ENCODE data around the gene ZDHHC8. TPM values are rescaled to one million over a fixed set of nuclear protein-coding genes. Genes with fewer than 3 reads are reported as not detected.

ZDHHC8 gene
- total and polyA plus RNA-seq, 12 donors, result 5.7 to 109 (median 36.1) TPM

- no peaks in the 10 kb centered on the region for H3K4me1 ChIP-seq (replicated peaks in 1 of 2)
- DNase-seq, result no peak
- no peaks in the 10 kb centered on the region for H3K36me3 ChIP-seq (replicated peaks in 1 of 2)
- H3K27me3 ChIP-seq, result peaks cover 7% of the 10 kb centered on the region
- 69 to 84% (median 76%) methylated on average over 6 to 8 of the region's 8 CpGs for WGBS, 4 donors
- H3K27ac ChIP-seq, result no peak overlapping the region
- intact Hi-C loops (cut with DNase I), result no loop called here
- no peaks in the 10 kb centered on the region for H3K9me3 ChIP-seq (replicated peaks in 1 of 3)
- H3K4me3 ChIP-seq, result no peak overlapping the region
- TF ChIP-seq CTCF (IDR thresholded peaks at IDR 0.05), result no peak
- TF ChIP-seq POLR2A (IDR thresholded peaks at IDR 0.05), result no peak
Measured at GRCh38 chr22:20180640-20181039, 49.0 kb downstream of the ZDHHC8 start.

GRCh38 chr22:20181194-20181883 is 49.7 kb downstream of the ZDHHC8 start:
- H3K36me3 ChIP-seq (replicated peaks in 1 of 2), result no peaks in the 10 kb centered on the region
- intact Hi-C loops (cut with DNase I), result no loop called here
- no peak for DNase-seq
- no peak overlapping the region for H3K27ac ChIP-seq
- no peaks in the 10 kb centered on the region for H3K9me3 ChIP-seq (replicated peaks in 1 of 3)
- H3K4me3 ChIP-seq, result no peak overlapping the region
- H3K4me1 ChIP-seq (replicated peaks in 1 of 2), result no peaks in the 10 kb centered on the region
- H3K27me3 ChIP-seq, result peaks cover 7% of the 10 kb centered on the region
- TF ChIP-seq CTCF (IDR thresholded peaks at IDR 0.05) (no peak), POLR2A (IDR thresholded peaks at IDR 0.05) (no peak)
- 53 to 78% (median 74%) methylated on average over 4 to 17 of the region's 17 CpGs for WGBS, 4 donors

- H3K4me3 ChIP-seq, result no peak overlapping the region
- intact Hi-C loops (cut with DNase I), result no loop called here
- H3K27ac ChIP-seq, result no peak overlapping the region
- H3K4me1 ChIP-seq (replicated peaks in 1 of 2), result no peaks in the 10 kb centered on the region
- no peaks in the 10 kb centered on the region for H3K36me3 ChIP-seq (replicated peaks in 1 of 2)
- no peaks in the 10 kb centered on the region for H3K9me3 ChIP-seq (replicated peaks in 1 of 3)
- 65 to 78% (median 74%) methylated on average over 10 to 18 of the region's 18 CpGs for WGBS, 4 donors
- DNase-seq, result no peak
- H3K27me3 ChIP-seq, result peaks cover 7% of the 10 kb centered on the region
- TF ChIP-seq POLR2A (IDR thresholded peaks at IDR 0.05), result no peak
- no peak for TF ChIP-seq CTCF (IDR thresholded peaks at IDR 0.05)
Measured at GRCh38 chr22:20181884-20182236, 50.3 kb downstream of the ZDHHC8 start.

- no peak overlapping the region for H3K4me3 ChIP-seq
- whole genome bisulfite sequencing, 4 donors, result 77 to 92% (median 86%) methylated on average over 4 to 9 of the region's 9 CpGs
- no peaks in the 10 kb centered on the region for H3K4me1 ChIP-seq (replicated peaks in 1 of 2)
- intact Hi-C loops (cut with DNase I), result no loop called here
- H3K27me3 ChIP-seq, result peaks cover 7% of the 10 kb centered on the region
- no peak for DNase-seq
- H3K9me3 ChIP-seq (replicated peaks in 1 of 3), result no peaks in the 10 kb centered on the region
- no peak overlapping the region for H3K27ac ChIP-seq
- no peaks in the 10 kb centered on the region for H3K36me3 ChIP-seq (replicated peaks in 1 of 2)
- TF ChIP-seq CTCF (IDR thresholded peaks at IDR 0.05) (no peak), POLR2A (IDR thresholded peaks at IDR 0.05) (no peak)
Measured at GRCh38 chr22:20182365-20182764, 50.8 kb downstream of the ZDHHC8 start.
